ENCODE measurements around the gene ZBTB24. TPM values are rescaled to one million over a fixed set of nuclear protein-coding genes. Genes with fewer than 3 reads are reported as not detected.

ZBTB24 gene
- total and polyA plus RNA-seq, 4 donors = 1.2 to 3.9 (median 2.2) TPM

DNA sequence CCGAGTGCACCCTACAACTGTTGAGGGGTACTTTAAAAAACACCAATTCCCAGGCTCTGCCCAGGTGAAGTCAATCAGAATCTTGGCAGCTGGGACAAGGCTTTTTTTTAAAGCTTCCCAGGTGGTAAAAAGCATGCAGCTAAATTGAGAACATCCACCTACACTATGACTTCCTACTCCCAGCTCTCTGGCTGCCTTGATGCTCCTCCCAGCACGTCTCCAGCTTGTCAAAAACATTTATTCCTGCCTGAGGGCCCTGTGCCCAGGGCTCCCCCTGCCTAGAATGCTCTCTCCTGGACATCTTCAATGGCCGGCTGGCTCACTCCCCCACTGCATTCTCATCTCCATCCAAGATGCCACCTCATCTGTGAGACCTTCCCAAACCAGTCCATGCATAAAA lies 9.9 kb downstream of the ZBTB24 start:
- H3K9me3 ChIP-seq (ENCODE audit: control insufficient read depth in 4 of 4, low read length in 3 of 4) = no peaks in the 10 kb centered on the region
- DNase-seq (ENCODE audit: low spot score) = no peak
- H3K9ac ChIP-seq (ENCODE audit: low read depth in 1 of 2, low read length in 2 of 2) = no peak overlapping the region
- H3K4me1 ChIP-seq (ENCODE audit: control insufficient read depth in 4 of 4, insufficient read depth in 4 of 4, low read length in 3 of 4) = peaks cover 0 to 6% (median 3%) of the 10 kb centered on the region in 4 donors
- no peaks in the 10 kb centered on the region for H3K27me3 ChIP-seq (ENCODE audit: control insufficient read depth in 4 of 4, insufficient read depth in 4 of 4, low read length in 3 of 4)
- WGBS = 96% methylated on average over 3 of the region's 3 CpGs
- H3K4me3 ChIP-seq (ENCODE audit: low read depth in 1 of 3, low read length in 3 of 3) = no peak overlapping the region
- TF ChIP-seq SP1 (IDR thresholded peaks at IDR 0.05) (no peak), RAD21 (IDR thresholded peaks at IDR 0.05) (no peak), HNF4G (IDR thresholded peaks at IDR 0.05) (no peak), JUND (IDR thresholded peaks at IDR 0.05) (no peak), FOXA1 (IDR thresholded peaks at IDR 0.05) (no peak), GABPA (IDR thresholded peaks at IDR 0.05 in 1 of 2, conservative IDR thresholded peaks at IDR 0.05 in 1 of 2) (no peak), HNF4A (conservative IDR thresholded peaks at IDR 0.05) (no peak), EGR1 (IDR thresholded peaks at IDR 0.05; ENCODE audit: low read depth in 2 of 2) (no peak), YY1 (IDR thresholded peaks at IDR 0.05) (no peak), RXRA (IDR thresholded peaks at IDR 0.05) (no peak), FOXA2 (IDR thresholded peaks at IDR 0.05) (no peak), TAF1 (conservative IDR thresholded peaks at IDR 0.05) (no peak), NR2F2 (IDR thresholded peaks at IDR 0.05) (no peak)
- TF ChIP-seq, protein P1, sequence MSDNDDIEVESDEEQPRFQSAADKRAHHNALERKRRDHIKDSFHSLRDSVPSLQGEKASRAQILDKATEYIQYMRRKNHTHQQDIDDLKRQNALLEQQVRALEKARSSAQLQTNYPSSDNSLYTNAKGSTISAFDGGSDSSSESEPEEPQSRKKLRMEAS (IDR thresholded peaks at IDR 0.05) = no peak
- TF ChIP-seq, protein P2, sequence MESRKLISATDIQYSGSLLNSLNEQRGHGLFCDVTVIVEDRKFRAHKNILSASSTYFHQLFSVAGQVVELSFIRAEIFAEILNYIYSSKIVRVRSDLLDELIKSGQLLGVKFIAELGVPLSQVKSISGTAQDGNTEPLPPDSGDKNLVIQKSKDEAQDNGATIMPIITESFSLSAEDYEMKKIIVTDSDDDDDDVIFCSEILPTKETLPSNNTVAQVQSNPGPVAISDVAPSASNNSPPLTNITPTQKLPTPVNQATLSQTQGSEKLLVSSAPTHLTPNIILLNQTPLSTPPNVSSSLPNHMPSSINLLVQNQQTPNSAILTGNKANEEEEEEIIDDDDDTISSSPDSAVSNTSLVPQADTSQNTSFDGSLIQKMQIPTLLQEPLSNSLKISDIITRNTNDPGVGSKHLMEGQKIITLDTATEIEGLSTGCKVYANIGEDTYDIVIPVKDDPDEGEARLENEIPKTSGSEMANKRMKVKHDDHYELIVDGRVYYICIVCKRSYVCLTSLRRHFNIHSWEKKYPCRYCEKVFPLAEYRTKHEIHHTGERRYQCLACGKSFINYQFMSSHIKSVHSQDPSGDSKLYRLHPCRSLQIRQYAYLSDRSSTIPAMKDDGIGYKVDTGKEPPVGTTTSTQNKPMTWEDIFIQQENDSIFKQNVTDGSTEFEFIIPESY (IDR thresholded peaks at IDR 0.05) = no peak
- TF ChIP-seq, protein P3, sequence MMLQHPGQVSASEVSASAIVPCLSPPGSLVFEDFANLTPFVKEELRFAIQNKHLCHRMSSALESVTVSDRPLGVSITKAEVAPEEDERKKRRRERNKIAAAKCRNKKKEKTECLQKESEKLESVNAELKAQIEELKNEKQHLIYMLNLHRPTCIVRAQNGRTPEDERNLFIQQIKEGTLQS (IDR thresholded peaks at IDR 0.05) = no peak
- TF ChIP-seq, protein P4, sequence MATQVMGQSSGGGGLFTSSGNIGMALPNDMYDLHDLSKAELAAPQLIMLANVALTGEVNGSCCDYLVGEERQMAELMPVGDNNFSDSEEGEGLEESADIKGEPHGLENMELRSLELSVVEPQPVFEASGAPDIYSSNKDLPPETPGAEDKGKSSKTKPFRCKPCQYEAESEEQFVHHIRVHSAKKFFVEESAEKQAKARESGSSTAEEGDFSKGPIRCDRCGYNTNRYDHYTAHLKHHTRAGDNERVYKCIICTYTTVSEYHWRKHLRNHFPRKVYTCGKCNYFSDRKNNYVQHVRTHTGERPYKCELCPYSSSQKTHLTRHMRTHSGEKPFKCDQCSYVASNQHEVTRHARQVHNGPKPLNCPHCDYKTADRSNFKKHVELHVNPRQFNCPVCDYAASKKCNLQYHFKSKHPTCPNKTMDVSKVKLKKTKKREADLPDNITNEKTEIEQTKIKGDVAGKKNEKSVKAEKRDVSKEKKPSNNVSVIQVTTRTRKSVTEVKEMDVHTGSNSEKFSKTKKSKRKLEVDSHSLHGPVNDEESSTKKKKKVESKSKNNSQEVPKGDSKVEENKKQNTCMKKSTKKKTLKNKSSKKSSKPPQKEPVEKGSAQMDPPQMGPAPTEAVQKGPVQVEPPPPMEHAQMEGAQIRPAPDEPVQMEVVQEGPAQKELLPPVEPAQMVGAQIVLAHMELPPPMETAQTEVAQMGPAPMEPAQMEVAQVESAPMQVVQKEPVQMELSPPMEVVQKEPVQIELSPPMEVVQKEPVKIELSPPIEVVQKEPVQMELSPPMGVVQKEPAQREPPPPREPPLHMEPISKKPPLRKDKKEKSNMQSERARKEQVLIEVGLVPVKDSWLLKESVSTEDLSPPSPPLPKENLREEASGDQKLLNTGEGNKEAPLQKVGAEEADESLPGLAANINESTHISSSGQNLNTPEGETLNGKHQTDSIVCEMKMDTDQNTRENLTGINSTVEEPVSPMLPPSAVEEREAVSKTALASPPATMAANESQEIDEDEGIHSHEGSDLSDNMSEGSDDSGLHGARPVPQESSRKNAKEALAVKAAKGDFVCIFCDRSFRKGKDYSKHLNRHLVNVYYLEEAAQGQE (IDR thresholded peaks at IDR 0.05) = no peak
- TF ChIP-seq, protein P5, sequence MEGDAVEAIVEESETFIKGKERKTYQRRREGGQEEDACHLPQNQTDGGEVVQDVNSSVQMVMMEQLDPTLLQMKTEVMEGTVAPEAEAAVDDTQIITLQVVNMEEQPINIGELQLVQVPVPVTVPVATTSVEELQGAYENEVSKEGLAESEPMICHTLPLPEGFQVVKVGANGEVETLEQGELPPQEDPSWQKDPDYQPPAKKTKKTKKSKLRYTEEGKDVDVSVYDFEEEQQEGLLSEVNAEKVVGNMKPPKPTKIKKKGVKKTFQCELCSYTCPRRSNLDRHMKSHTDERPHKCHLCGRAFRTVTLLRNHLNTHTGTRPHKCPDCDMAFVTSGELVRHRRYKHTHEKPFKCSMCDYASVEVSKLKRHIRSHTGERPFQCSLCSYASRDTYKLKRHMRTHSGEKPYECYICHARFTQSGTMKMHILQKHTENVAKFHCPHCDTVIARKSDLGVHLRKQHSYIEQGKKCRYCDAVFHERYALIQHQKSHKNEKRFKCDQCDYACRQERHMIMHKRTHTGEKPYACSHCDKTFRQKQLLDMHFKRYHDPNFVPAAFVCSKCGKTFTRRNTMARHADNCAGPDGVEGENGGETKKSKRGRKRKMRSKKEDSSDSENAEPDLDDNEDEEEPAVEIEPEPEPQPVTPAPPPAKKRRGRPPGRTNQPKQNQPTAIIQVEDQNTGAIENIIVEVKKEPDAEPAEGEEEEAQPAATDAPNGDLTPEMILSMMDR (IDR thresholded peaks at IDR 0.05; ENCODE audit: low read depth, low read length, missing input control) = no peak
- peaks cover 8 to 35% (median 28%) of the 10 kb centered on the region in 4 donors for H3K36me3 ChIP-seq (ENCODE audit: control insufficient read depth in 4 of 4, insufficient read depth in 3 of 4, low read depth in 1 of 4, low read length in 3 of 4)
- no peak overlapping the region for H3K27ac ChIP-seq (ENCODE audit: low read depth in 1 of 2, low read length in 2 of 2)
